Liver (tissue), 9 donors: Measurements from ENCODE around the gene TNFRSF21. TPM values are rescaled to one million over a fixed set of nuclear protein-coding genes. Genes with fewer than 3 reads are reported as not detected.

ENCODE experiments used
- DNase-seq: peaks from one replicate; pipeline ENCODE4 v3.0.0-alpha.2; 2017; ENCODE audit warnings: low spot score
- H3K27ac ChIP-seq, 2 donors: one replicate each; pipeline ENCODE4 v1.7.0; 2013; ENCODE audit warnings: inconsistent platforms in 2 of 2, low read length in 2 of 2, control low read depth in 1 of 2, low read depth in 1 of 2, mild to moderate bottlenecking in 1 of 2
- H3K27me3 ChIP-seq, 4 donors: one replicate each; pipeline versions ENCODE4 v1.6.1 to v1.7.0; 2013; ENCODE audit warnings: low read length in 3 of 4, inconsistent platforms in 1 of 4, mild to moderate bottlenecking in 1 of 4, moderate library complexity in 1 of 4; ENCODE audit not compliant: control insufficient read depth in 4 of 4, insufficient read depth in 4 of 4
- H3K36me3 ChIP-seq, 4 donors: one replicate each; pipeline versions ENCODE4 v1.6.1 to v1.7.0; 2013; ENCODE audit warnings: low read length in 3 of 4, mild to moderate bottlenecking in 3 of 4, low read depth in 1 of 4, moderate library complexity in 1 of 4; ENCODE audit not compliant: control insufficient read depth in 4 of 4, insufficient read depth in 3 of 4
- H3K4me1 ChIP-seq, 4 donors: one replicate each; pipeline versions ENCODE4 v1.6.1 to v1.7.0; 2013; ENCODE audit warnings: low read length in 3 of 4, mild to moderate bottlenecking in 3 of 4, moderate library complexity in 1 of 4; ENCODE audit not compliant: control insufficient read depth in 4 of 4, insufficient read depth in 4 of 4
- H3K4me3 ChIP-seq, 3 donors: one replicate each; pipeline versions ENCODE4 v1.6.1 to v1.7.0; 2013; ENCODE audit warnings: low read length in 3 of 3, control low read depth in 1 of 3, low read depth in 1 of 3, mild to moderate bottlenecking in 1 of 3
- H3K9ac ChIP-seq, 2 donors: one replicate each; pipeline ENCODE4 v1.7.0; 2013; ENCODE audit warnings: low read length in 2 of 2, mild to moderate bottlenecking in 2 of 2, moderate library complexity in 2 of 2, control low read depth in 1 of 2, low read depth in 1 of 2
- H3K9me3 ChIP-seq, 4 donors: one replicate each; pipeline versions ENCODE4 v1.6.1 to v1.7.0; 2013; ENCODE audit warnings: low read length in 3 of 4; ENCODE audit not compliant: control insufficient read depth in 4 of 4
- ATF3 ChIP-seq: IDR thresholded peaks from 2 replicates; pipeline ENCODE4 v1.6.1; 2016; ENCODE audit warnings: antibody characterized with exemption
- EGR1 ChIP-seq, 2 donors: IDR thresholded peaks; 2 replicates each; pipeline ENCODE4 v1.6.1; 2016 to 2018; ENCODE audit warnings: antibody characterized with exemption in 2 of 2, low read depth in 2 of 2
- FOXA1 ChIP-seq: IDR thresholded peaks from 2 replicates; pipeline ENCODE4 v1.6.1; 2016; ENCODE audit warnings: antibody characterized with exemption
- FOXA2 ChIP-seq: IDR thresholded peaks from 2 replicates; pipeline ENCODE4 v1.6.1; 2016; ENCODE audit warnings: antibody characterized with exemption
- GABPA ChIP-seq, 2 donors: IDR thresholded peaks in 1 of 2; conservative IDR thresholded peaks in 1 of 2; 2 replicates each; pipeline ENCODE4 v1.6.1; 2016; ENCODE audit warnings: antibody characterized with exemption in 2 of 2, mild to moderate bottlenecking in 1 of 2, moderate library complexity in 1 of 2
- HNF4A ChIP-seq, 2 donors: conservative IDR thresholded peaks; 2 replicates each; pipeline ENCODE4 v1.6.1; 2016; ENCODE audit warnings: antibody characterized with exemption in 2 of 2, mild to moderate bottlenecking in 2 of 2
- HNF4G ChIP-seq: IDR thresholded peaks from 2 replicates; pipeline ENCODE4 v1.6.1; 2016; ENCODE audit warnings: antibody characterized with exemption
- JUND ChIP-seq, 2 donors: IDR thresholded peaks; 2 replicates each; pipeline ENCODE4 v1.6.1; 2016; ENCODE audit warnings: antibody characterized with exemption in 2 of 2
- NR2F2 ChIP-seq: IDR thresholded peaks from 2 replicates; pipeline ENCODE4 v1.6.1; 2016; ENCODE audit warnings: antibody characterized with exemption
- RAD21 ChIP-seq, 2 donors: IDR thresholded peaks; 2 replicates each; pipeline ENCODE4 v1.6.1; 2016; ENCODE audit warnings: antibody characterized with exemption in 2 of 2, mild to moderate bottlenecking in 2 of 2
- RXRA ChIP-seq, 2 donors: IDR thresholded peaks; 2 replicates each; pipeline ENCODE4 v1.6.1; 2017 to 2018; ENCODE audit warnings: antibody characterized with exemption in 2 of 2, mild to moderate bottlenecking in 1 of 2
- SP1 ChIP-seq: IDR thresholded peaks from 2 replicates; pipeline ENCODE4 v1.6.1; 2018; ENCODE audit warnings: antibody characterized with exemption, mild to moderate bottlenecking
- TAF1 ChIP-seq: conservative IDR thresholded peaks from 2 replicates; pipeline ENCODE4 v1.6.1; 2016; ENCODE audit warnings: antibody characterized with exemption, mild to moderate bottlenecking
- YY1 ChIP-seq: IDR thresholded peaks from 2 replicates; pipeline ENCODE4 v1.6.1; 2016; ENCODE audit warnings: antibody characterized with exemption, mild to moderate bottlenecking
- ZBTB33 ChIP-seq: IDR thresholded peaks from 2 replicates; pipeline ENCODE4 v1.6.1; 2016; ENCODE audit warnings: antibody characterized with exemption
- WGBS: extraction: QIAGEN DNeasy Blood & Tissue Kit; methylation state at CpG from one replicate; pipeline ENCODE4 v1.1.7; 2013; 5-methylcytosine and 5-hydroxymethylcytosine counted together
- polyA plus RNA-seq, 2 donors: library from polyadenylated mRNA; stranded (reverse) in 1 of 2; unstranded in 1 of 2; fragments of 200-250 nt in 1 of 2; fragments of >200 nt in 1 of 2; fragmentation: Nextera tagmentation in 1 of 2; extraction: Ambion mirVana in 1 of 2; gene quantifications; one replicate each; pipeline versions ENCODE4 v1.2.1 to v1.2.3, GENCODE V29; 2013 to 2015
- total RNA-seq, 2 donors: library from RNA; depleted of rRNA; stranded (reverse); fragments of >200 nt; gene quantifications; one replicate each; pipeline ENCODE4 v1.2.3, GENCODE V29; 2014
- TF ChIP-seq, protein P1 (sequence below): fragments of 150-350 bp; IDR thresholded peaks from 2 replicates; pipeline ENCODE4 v1.5.1; 2017; ENCODE audit warnings: improper control_type of control experiment, low read depth, low read length; ENCODE audit not compliant: missing input control
- TF ChIP-seq, protein P2 (sequence below): IDR thresholded peaks from 2 replicates; pipeline ENCODE4 v1.6.1; 2016; ENCODE audit warnings: antibody characterized with exemption
- TF ChIP-seq, protein P3 (sequence below): IDR thresholded peaks from 2 replicates; pipeline ENCODE4 v1.6.1; 2016; ENCODE audit warnings: antibody characterized with exemption, mild to moderate bottlenecking
- donor health status: healthy.
- donor health status: healthy.
- donor health status: healthy.
- donor health status: healthy.
- donor health status: healthy.

TNFRSF21 gene
- total and polyA plus RNA-seq, 4 donors: 2.1 to 3.2 (median 2.9) TPM

DNA sequence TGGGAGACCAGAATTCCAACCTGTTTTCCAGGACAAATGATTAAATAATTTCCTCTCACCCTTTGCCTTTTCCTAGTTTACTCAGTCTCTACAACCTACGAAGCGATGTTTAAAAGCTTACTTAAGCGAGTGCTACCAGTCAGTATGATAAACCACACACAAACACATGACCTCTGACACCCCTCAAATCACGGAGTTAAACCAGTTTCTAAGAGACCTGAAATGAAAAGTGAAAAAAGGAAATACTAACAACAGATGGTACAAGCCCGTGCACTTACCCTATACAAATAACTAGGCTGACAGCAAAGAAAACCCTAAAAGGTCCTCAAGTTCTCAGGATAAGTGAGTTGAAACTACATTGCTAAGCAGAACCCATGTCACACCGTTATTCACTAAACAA, 7.7 kb downstream of the TNFRSF21 start:
- DNase-seq: no peak

DNA sequence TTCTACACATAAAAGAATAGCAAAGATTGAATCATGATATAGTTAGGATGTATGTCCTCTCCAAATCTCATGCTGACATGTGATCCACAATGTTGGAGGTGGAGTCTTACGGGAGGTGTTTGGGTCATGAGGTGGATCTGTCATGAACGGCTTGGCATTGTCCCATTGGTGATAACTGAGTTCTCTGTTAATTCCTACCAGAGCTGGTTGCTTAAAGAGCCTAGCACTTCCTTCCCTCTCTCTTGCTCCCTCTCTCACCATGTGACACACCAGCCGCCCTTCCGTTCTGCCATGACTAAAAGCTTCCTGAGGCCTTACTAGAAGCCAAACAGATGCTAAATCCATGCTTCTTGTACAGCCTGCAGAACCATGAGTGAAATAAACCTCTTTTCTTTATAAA, 8.3 kb downstream of the TNFRSF21 start:
- no peak for DNase-seq
- H3K27me3 ChIP-seq: peaks cover 0 to 3% (median 0%) of the 10 kb centered on the region in 4 donors
- WGBS: 91% methylated on average over 4 of the region's 4 CpGs

More for the DNA sequence above, 7.7 kb downstream of the TNFRSF21 start:
- no peaks in the 10 kb centered on the region for H3K9me3 ChIP-seq
- no peak overlapping the region for H3K27ac ChIP-seq
- WGBS: 46% methylated on average over 6 of the region's 6 CpGs
- H3K27me3 ChIP-seq: peaks cover 0 to 3% (median 0%) of the 10 kb centered on the region in 4 donors
- H3K4me3 ChIP-seq: no peak overlapping the region
- H3K9ac ChIP-seq: no peak overlapping the region
- H3K36me3 ChIP-seq: no peaks in the 10 kb centered on the region
- no peaks in the 10 kb centered on the region for H3K4me1 ChIP-seq
- TF ChIP-seq ATF3 (no peak), FOXA2 (no peak), RAD21 (IDR thresholded peaks at IDR 0.05) (no peak), EGR1 (IDR thresholded peaks at IDR 0.05; ENCODE audit: low read depth in 2 of 2) (no peak), SP1 (no peak), TAF1 (no peak), HNF4G (no peak), RXRA (IDR thresholded peaks at IDR 0.05) (no peak), FOXA1 (no peak), JUND (IDR thresholded peaks at IDR 0.05) (no peak)
- TF ChIP-seq, protein P1, sequence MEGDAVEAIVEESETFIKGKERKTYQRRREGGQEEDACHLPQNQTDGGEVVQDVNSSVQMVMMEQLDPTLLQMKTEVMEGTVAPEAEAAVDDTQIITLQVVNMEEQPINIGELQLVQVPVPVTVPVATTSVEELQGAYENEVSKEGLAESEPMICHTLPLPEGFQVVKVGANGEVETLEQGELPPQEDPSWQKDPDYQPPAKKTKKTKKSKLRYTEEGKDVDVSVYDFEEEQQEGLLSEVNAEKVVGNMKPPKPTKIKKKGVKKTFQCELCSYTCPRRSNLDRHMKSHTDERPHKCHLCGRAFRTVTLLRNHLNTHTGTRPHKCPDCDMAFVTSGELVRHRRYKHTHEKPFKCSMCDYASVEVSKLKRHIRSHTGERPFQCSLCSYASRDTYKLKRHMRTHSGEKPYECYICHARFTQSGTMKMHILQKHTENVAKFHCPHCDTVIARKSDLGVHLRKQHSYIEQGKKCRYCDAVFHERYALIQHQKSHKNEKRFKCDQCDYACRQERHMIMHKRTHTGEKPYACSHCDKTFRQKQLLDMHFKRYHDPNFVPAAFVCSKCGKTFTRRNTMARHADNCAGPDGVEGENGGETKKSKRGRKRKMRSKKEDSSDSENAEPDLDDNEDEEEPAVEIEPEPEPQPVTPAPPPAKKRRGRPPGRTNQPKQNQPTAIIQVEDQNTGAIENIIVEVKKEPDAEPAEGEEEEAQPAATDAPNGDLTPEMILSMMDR: no peak
- TF ChIP-seq, protein P2, sequence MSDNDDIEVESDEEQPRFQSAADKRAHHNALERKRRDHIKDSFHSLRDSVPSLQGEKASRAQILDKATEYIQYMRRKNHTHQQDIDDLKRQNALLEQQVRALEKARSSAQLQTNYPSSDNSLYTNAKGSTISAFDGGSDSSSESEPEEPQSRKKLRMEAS: no peak

More for the DNA sequence above, 8.3 kb downstream of the TNFRSF21 start:
- H3K4me1 ChIP-seq: no peaks in the 10 kb centered on the region
- no peak overlapping the region for H3K4me3 ChIP-seq
- H3K9me3 ChIP-seq: no peaks in the 10 kb centered on the region
- TF ChIP-seq HNF4A (conservative IDR thresholded peaks at IDR 0.05) (no peak), JUND (IDR thresholded peaks at IDR 0.05) (no peak), FOXA2 (no peak), NR2F2 (no peak), GABPA (IDR thresholded peaks at IDR 0.05 in 1 of 2, conservative IDR thresholded peaks at IDR 0.05 in 1 of 2) (no peak), HNF4G (no peak), EGR1 (IDR thresholded peaks at IDR 0.05; ENCODE audit: low read depth in 2 of 2) (no peak), RAD21 (IDR thresholded peaks at IDR 0.05) (no peak), TAF1 (no peak), ZBTB33 (no peak), FOXA1 (no peak), SP1 (no peak), RXRA (IDR thresholded peaks at IDR 0.05) (no peak), YY1 (no peak), ATF3 (no peak)
- TF ChIP-seq, protein P1: no peak
- TF ChIP-seq, protein P2: no peak
- TF ChIP-seq, protein P3, sequence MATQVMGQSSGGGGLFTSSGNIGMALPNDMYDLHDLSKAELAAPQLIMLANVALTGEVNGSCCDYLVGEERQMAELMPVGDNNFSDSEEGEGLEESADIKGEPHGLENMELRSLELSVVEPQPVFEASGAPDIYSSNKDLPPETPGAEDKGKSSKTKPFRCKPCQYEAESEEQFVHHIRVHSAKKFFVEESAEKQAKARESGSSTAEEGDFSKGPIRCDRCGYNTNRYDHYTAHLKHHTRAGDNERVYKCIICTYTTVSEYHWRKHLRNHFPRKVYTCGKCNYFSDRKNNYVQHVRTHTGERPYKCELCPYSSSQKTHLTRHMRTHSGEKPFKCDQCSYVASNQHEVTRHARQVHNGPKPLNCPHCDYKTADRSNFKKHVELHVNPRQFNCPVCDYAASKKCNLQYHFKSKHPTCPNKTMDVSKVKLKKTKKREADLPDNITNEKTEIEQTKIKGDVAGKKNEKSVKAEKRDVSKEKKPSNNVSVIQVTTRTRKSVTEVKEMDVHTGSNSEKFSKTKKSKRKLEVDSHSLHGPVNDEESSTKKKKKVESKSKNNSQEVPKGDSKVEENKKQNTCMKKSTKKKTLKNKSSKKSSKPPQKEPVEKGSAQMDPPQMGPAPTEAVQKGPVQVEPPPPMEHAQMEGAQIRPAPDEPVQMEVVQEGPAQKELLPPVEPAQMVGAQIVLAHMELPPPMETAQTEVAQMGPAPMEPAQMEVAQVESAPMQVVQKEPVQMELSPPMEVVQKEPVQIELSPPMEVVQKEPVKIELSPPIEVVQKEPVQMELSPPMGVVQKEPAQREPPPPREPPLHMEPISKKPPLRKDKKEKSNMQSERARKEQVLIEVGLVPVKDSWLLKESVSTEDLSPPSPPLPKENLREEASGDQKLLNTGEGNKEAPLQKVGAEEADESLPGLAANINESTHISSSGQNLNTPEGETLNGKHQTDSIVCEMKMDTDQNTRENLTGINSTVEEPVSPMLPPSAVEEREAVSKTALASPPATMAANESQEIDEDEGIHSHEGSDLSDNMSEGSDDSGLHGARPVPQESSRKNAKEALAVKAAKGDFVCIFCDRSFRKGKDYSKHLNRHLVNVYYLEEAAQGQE: no peak
- no peak overlapping the region for H3K27ac ChIP-seq
- H3K36me3 ChIP-seq: no peaks in the 10 kb centered on the region
- H3K9ac ChIP-seq: no peak overlapping the region
